GM23248 (cell line): ENCODE data around the gene VPS37D. TPM values are rescaled to one million over a fixed set of nuclear protein-coding genes. Genes with fewer than 3 reads are reported as not detected.
A peak's percentile ranks its signal among the peaks of the same experiment; 100 is the strongest.
"Not testable (repeated sequence)": the region's sequence is repeated elsewhere in the genome, so short reads cannot be mapped to it uniquely, and the experiment has no call there.

Experiments
- DNase-seq: peaks from one replicate; pipeline ENCODE4 v3.0.0-alpha.2; 2015
- H2AFZ ChIP-seq: fragments of 200-600 bp; sonication (generic); 2 replicates; pipeline ENCODE4 v1.6.1; 2016; ENCODE audit warnings: antibody characterized with exemption
- H3F3A ChIP-seq: fragments of 200-600 bp; sonication (generic); 2 replicates; pipeline ENCODE4 v1.6.1; 2016; ENCODE audit warnings: mild to moderate bottlenecking, antibody characterized with exemption, mixed run types; ENCODE audit not compliant: insufficient read depth
- H3K27ac ChIP-seq: fragments of 200-600 bp; sonication (generic); 2 replicates; pipeline ENCODE4 v1.5.1; 2016; ENCODE audit warnings: mild to moderate bottlenecking
- H3K27me3 ChIP-seq: fragments of 200-600 bp; sonication (generic); replicated peaks from 2 replicates; pipeline ENCODE4 v1.6.1; 2016; ENCODE audit warnings: mild to moderate bottlenecking; ENCODE audit not compliant: insufficient read depth
- H3K36me3 ChIP-seq: fragments of 200-600 bp; sonication (generic); 2 replicates; pipeline ENCODE4 v1.6.1; 2016; ENCODE audit warnings: low read depth, mild to moderate bottlenecking
- H3K4me1 ChIP-seq: fragments of 200-600 bp; sonication (generic); 2 replicates; pipeline ENCODE4 v1.6.1; 2016; ENCODE audit warnings: mild to moderate bottlenecking; ENCODE audit not compliant: insufficient read depth
- H3K4me2 ChIP-seq: fragments of 200-600 bp; sonication (generic); one replicate; pipeline ENCODE4 v1.6.1; 2016; ENCODE audit warnings: mild to moderate bottlenecking; ENCODE audit not compliant: unreplicated experiment
- H3K4me3 ChIP-seq: fragments of 200-600 bp; sonication (generic); 2 replicates; pipeline ENCODE4 v1.5.1; 2016; ENCODE audit warnings: mild to moderate bottlenecking
- H3K79me2 ChIP-seq: fragments of 200-600 bp; sonication (generic); 2 replicates; pipeline ENCODE4 v1.6.1; 2016; ENCODE audit warnings: mild to moderate bottlenecking; ENCODE audit not compliant: insufficient read depth
- H3K9ac ChIP-seq: fragments of 200-600 bp; sonication (generic); 2 replicates; pipeline ENCODE4 v1.6.1; 2016; ENCODE audit warnings: mild to moderate bottlenecking
- H3K9me2 ChIP-seq: fragments of 200-600 bp; sonication (generic); 2 replicates; pipeline ENCODE4 v1.6.1; 2016; ENCODE audit warnings: mixed run types, mild to moderate bottlenecking, moderate library complexity; ENCODE audit not compliant: insufficient read depth
- H3K9me3 ChIP-seq: fragments of 200-600 bp; sonication (generic); one replicate; pipeline ENCODE4 v1.6.1; 2017; ENCODE audit warnings: low read depth
- H4K20me1 ChIP-seq: fragments of 200-600 bp; sonication (generic); 2 replicates; pipeline ENCODE4 v1.6.0; 2016; ENCODE audit not compliant: insufficient read depth
- EZH2 ChIP-seq: fragments of 200-600 bp; sonication (generic); IDR thresholded peaks from 2 replicates; pipeline ENCODE4 v1.6.1; 2018; ENCODE audit warnings: antibody characterized with exemption, mild to moderate bottlenecking; ENCODE audit not compliant: insufficient read depth, poor library complexity, severe bottlenecking
- EZH2phosphoT487 ChIP-seq: fragments of 200-600 bp; sonication (generic); IDR thresholded peaks from 2 replicates; pipeline ENCODE4 v1.6.1; 2018; ENCODE audit warnings: antibody characterized with exemption, moderate library complexity, mild to moderate bottlenecking, low read depth; ENCODE audit not compliant: insufficient read depth
- WGBS, 2 experiments: methylation state at CpG; one replicate each; pipeline ENCODE4 v1.1.6; 2015 to 2017; ENCODE audit warnings: low lambda C conversion rate in 2 of 2, low coverage in 1 of 2; ENCODE audit errors: missing lambda C conversion rate in 2 of 2; 5-methylcytosine and 5-hydroxymethylcytosine counted together
- in situ Hi-C: fragments of 300-500 bp; cut with MboI; formaldehyde crosslinking; loops from 2 replicates; pipeline ENCODE4 v1.15.0; 2020
- microRNA counts: library from miRNA; unstranded; fragments of <30 nt; microRNA quantifications from one replicate; lab custom pipeline; 2016
- microRNA-seq: library from miRNA; unstranded; fragments of <30 nt; microRNA quantifications from one replicate; pipeline ENCODE4, GENCODE V29; 2016; ENCODE audit warnings: borderline number of aligned reads
- polyA plus RNA-seq: library from polyadenylated mRNA; unstranded; fragments of >200 nt; fragmentation: Nextera tagmentation; extraction: Ambion mirVana; gene quantifications from 2 replicates; pipeline ENCODE4 v1.2.1, GENCODE V29; 2016
- small RNA-seq: library from RNA; depleted of rRNA; stranded (forward); fragments of <200 nt; gene quantifications from one replicate; pipeline ENCODE3, GENCODE V24; 2014; ENCODE audit warnings: low read depth, low replicate concordance
- total RNA-seq: library from RNA; depleted of rRNA; stranded (reverse); fragments of >200 nt; shearing (Covaris generic); gene quantifications from 2 replicates; pipeline ENCODE4 v1.2.3, GENCODE V29; 2014; rRNA removed

Gene VPS37D
- total and polyA plus RNA-seq, 2 experiments from 2014 or later: 1.3 to 5.9 TPM

- Histone ChIP-seq H3K4me1 (peaks cover 28% of the 10 kb centered on the region), H3K4me3 (peak within 1 kb of the TSS; percentile 95), H3K36me3 (no peaks in the 10 kb centered on the region), H2AFZ (peak within 1 kb of the TSS; percentile 69), H3K4me2 (peak within 1 kb of the TSS; percentile 68), H3K27me3 (no peaks in the 10 kb centered on the region), H3F3A (peaks cover 21% of the 10 kb centered on the region), H3K27ac (peak within 1 kb of the TSS; percentile 91), H3K79me2 (peaks cover 43% of the 10 kb centered on the region), H3K9me2 (no peaks in the 10 kb centered on the region), H3K9me3 (no peaks in the 10 kb centered on the region), H4K20me1 (no peaks in the 10 kb centered on the region), H3K9ac (peak within 1 kb of the TSS; percentile 94)
- DNase-seq: peak; percentile 93
- 1% methylated on average over 47 to 65 of the region's 96 CpGs for WGBS, 2 experiments
- in situ Hi-C loops: no loop called here
- TF ChIP-seq EZH2 (no peak), EZH2phosphoT487 (no peak)
These were observed 51.5 kb downstream of the VPS37D start, which contains the start of gene STX1A for GRCh38 chr7:73718905-73719805. Gene STX1A, minus strand, starts transcription at chr7:73719669. Its CDS starts 38 bp downstream, at chr7:73719631.

GRCh38 chr7:73719806-73720169 lies 52.2 kb downstream of the VPS37D start:
- 8 to 10% methylated on average over 10 to 16 of the region's 16 CpGs for WGBS, 2 experiments

GRCh38 chr7:73720443-73720842 lies 52.8 kb downstream of the VPS37D start:
- peaks cover 20% of the 10 kb centered on the region for H3K4me1 ChIP-seq
- not testable (repeated sequence) for DNase-seq, H3K36me3 ChIP-seq, H4K20me1 ChIP-seq, H3K9ac ChIP-seq, H3K27ac ChIP-seq, H2AFZ ChIP-seq, H3K9me3 ChIP-seq, H3K27me3 ChIP-seq, H3K4me3 ChIP-seq, H3K4me2 ChIP-seq, H3K9me2 ChIP-seq
- 90 to 92% methylated on average over 9 of the region's 9 CpGs for WGBS, 2 experiments
- in situ Hi-C loops: loop anchor here (10.0 kb wide), 1 partner anchor 116 kb away; no protein-coding TSS in a partner anchor
- H3F3A ChIP-seq: peaks cover 12% of the 10 kb centered on the region
- H3K79me2 ChIP-seq: peaks cover 30% of the 10 kb centered on the region

More at GRCh38 chr7:73719806-73720169, 52.2 kb downstream of the VPS37D start:
- Histone ChIP-seq H3K9me3 (no peaks in the 10 kb centered on the region), H3K9me2 (no peaks in the 10 kb centered on the region), H3K27me3 (no peaks in the 10 kb centered on the region), H3K27ac (no peak overlapping the region), H3F3A (peaks cover 18% of the 10 kb centered on the region), H3K4me2 (no peak overlapping the region), H3K4me1 (peaks cover 26% of the 10 kb centered on the region), H3K9ac (peak overlapping the region; percentile 47), H3K79me2 (peaks cover 37% of the 10 kb centered on the region), H4K20me1 (no peaks in the 10 kb centered on the region), H3K4me3 (peak overlapping the region; percentile 65), H3K36me3 (no peaks in the 10 kb centered on the region), H2AFZ (peak overlapping the region; percentile 59; the same call in 1 of the 2 replicates)
- no peak for TF ChIP-seq EZH2phosphoT487
- TF ChIP-seq EZH2: no peak
- DNase-seq: no peak
- in situ Hi-C loops: loop anchor here (10.0 kb wide), 1 partner anchor 115 kb away; no protein-coding TSS in a partner anchor

GRCh38 chr7:73721377-73721817 lies 53.8 kb downstream of the VPS37D start:
- H3K79me2 ChIP-seq: peaks cover 25% of the 10 kb centered on the region
- in situ Hi-C loops: loop anchor here (10.0 kb wide), 1 partner anchor 117 kb away; no protein-coding TSS in a partner anchor
- H3K27me3 ChIP-seq: no peaks in the 10 kb centered on the region
- H3F3A ChIP-seq: peaks cover 5% of the 10 kb centered on the region
- H3K36me3 ChIP-seq: no peaks in the 10 kb centered on the region
- H3K4me2 ChIP-seq: no peak overlapping the region
- no peaks in the 10 kb centered on the region for H3K9me2 ChIP-seq
- peak; percentile 29 for DNase-seq
- TF ChIP-seq EZH2phosphoT487: no peak
- no peak for TF ChIP-seq EZH2
- no peak overlapping the region for H3K27ac ChIP-seq
- no peaks in the 10 kb centered on the region for H3K9me3 ChIP-seq
- H2AFZ ChIP-seq: no peak overlapping the region
- H3K4me3 ChIP-seq: no peak overlapping the region
- 50 to 53% methylated on average over 3 of the region's 3 CpGs for WGBS, 2 experiments
- no peak overlapping the region for H3K9ac ChIP-seq
- H3K4me1 ChIP-seq: peaks cover 13% of the 10 kb centered on the region
- no peaks in the 10 kb centered on the region for H4K20me1 ChIP-seq

MicroRNA genes within 50 kb of the gene (microRNA counts, 767-probe panel; counts per million panel counts)
- microRNA hsa-miR-4284 (lab: Ali Mortazavi, UCI): 447 counts per million, percentile 86 among the panel's probes with 10 or more counts

Small RNA genes lying within 50 kb of the gene (microRNA-seq; reads per million reads assigned to microRNA genes)
- gene MIR4284: not detected

Small RNA genes lying within 50 kb of the gene (small RNA-seq; reads per million reads assigned to genes)
- gene MIR4284: not detected

Other genes with a start within 250 kb of the VPS37D start
- gene FZD9, start 234.1 kb upstream of the VPS37D start, total RNA-seq: 0.32 TPM in 1 of 2 replicates, not detected in the other
- 0.13 and 0.38 TPM in 2 replicates for gene FZD9, start 234.1 kb upstream of the VPS37D start, polyA plus RNA-seq
- gene BAZ1B, start 145.5 kb upstream of the VPS37D start, total RNA-seq: 41.8 and 49.4 TPM in 2 replicates
- gene BAZ1B, start 145.5 kb upstream of the VPS37D start, polyA plus RNA-seq: 23.5 and 24.0 TPM in 2 replicates
- 23.3 and 24.8 TPM in 2 replicates for gene BCL7B, start 110.1 kb upstream of the VPS37D start, total RNA-seq
- 71.8 and 72.6 TPM in 2 replicates for gene BCL7B, start 110.1 kb upstream of the VPS37D start, polyA plus RNA-seq
- gene TBL2, start 89.3 kb upstream of the VPS37D start, total RNA-seq: 72.1 and 101 TPM in 2 replicates
- 69.7 and 78.0 TPM in 2 replicates for gene TBL2, start 89.3 kb upstream of the VPS37D start, polyA plus RNA-seq
- not detected in 2 replicates for gene MLXIPL, start 43.3 kb upstream of the VPS37D start, total RNA-seq
- gene MLXIPL, start 43.3 kb upstream of the VPS37D start, polyA plus RNA-seq: not detected in 2 replicates
- 5.2 and 5.7 TPM in 2 replicates for gene DNAJC30, start 15.6 kb downstream of the VPS37D start, total RNA-seq
- 12.7 and 14.3 TPM in 2 replicates for gene DNAJC30, start 15.6 kb downstream of the VPS37D start, polyA plus RNA-seq
- 36.2 and 48.2 TPM in 2 replicates for gene BUD23, start 15.8 kb downstream of the VPS37D start, total RNA-seq
- 95.1 and 98.5 TPM in 2 replicates for gene BUD23, start 15.8 kb downstream of the VPS37D start, polyA plus RNA-seq
- 10.9 and 20.6 TPM in 2 replicates for gene STX1A, start 51.8 kb downstream of the VPS37D start, total RNA-seq
- gene STX1A, start 51.8 kb downstream of the VPS37D start, polyA plus RNA-seq: 10.1 and 12.0 TPM in 2 replicates
- 8.9 and 20.8 TPM in 2 replicates for gene ABHD11, start 71.0 kb downstream of the VPS37D start, total RNA-seq
- 17.6 and 18.1 TPM in 2 replicates for gene ABHD11, start 71.0 kb downstream of the VPS37D start, polyA plus RNA-seq
- gene CLDN3, start 102.4 kb downstream of the VPS37D start, total RNA-seq: not detected in 2 replicates
- gene CLDN3, start 102.4 kb downstream of the VPS37D start, polyA plus RNA-seq: not detected in 2 replicates
- gene CLDN4, start 163.2 kb downstream of the VPS37D start, total RNA-seq: not detected in 2 replicates
- 0.06 and 0.10 TPM in 2 replicates for gene CLDN4, start 163.2 kb downstream of the VPS37D start, polyA plus RNA-seq
- 3.5 and 5.3 TPM in 2 replicates for gene METTL27, start 174.7 kb downstream of the VPS37D start, total RNA-seq
- gene METTL27, start 174.7 kb downstream of the VPS37D start, polyA plus RNA-seq: 6.0 and 6.5 TPM in 2 replicates
- gene TMEM270, start 193.3 kb downstream of the VPS37D start, total RNA-seq: not detected in 2 replicates
- gene TMEM270, start 193.3 kb downstream of the VPS37D start, polyA plus RNA-seq: not detected in 2 replicates